Activated naive CD8-positive, alpha-beta T cell treated with anti-CD3 and anti-CD28 coated beads, Interleukin-2, amount 50 U/mL, for 16 hours (primary cell): ENCODE results near the gene PPP3CB.

Source experiments
- DNase-seq: peaks from one replicate; pipeline ENCODE4 v3.0.0-alpha.2; 2020; ENCODE audit warnings: low read depth, low spot score

PPP3CB gene

GRCh38 chr10:73495884-73496674 lies at the start of gene PPP3CB:
PPP3CB (minus strand) TSS chr10:73496024; CDS start chr10:73495889, 135 bp downstream.
- peak; percentile 78 for DNase-seq

GRCh38 chr10:73545357-73545756 lies 49.5 kb upstream of the PPP3CB start:
- DNase-seq = no peak

- no peak for DNase-seq
Measured at GRCh38 chr10:73537709-73538108, 41.9 kb upstream of the PPP3CB start.

GRCh38 chr10:73537288-73537687 lies 41.5 kb upstream of the PPP3CB start:
- DNase-seq = no peak

- no peak for DNase-seq
Measured at GRCh38 chr10:73534857-73535256, 39.0 kb upstream of the PPP3CB start.

DNA sequence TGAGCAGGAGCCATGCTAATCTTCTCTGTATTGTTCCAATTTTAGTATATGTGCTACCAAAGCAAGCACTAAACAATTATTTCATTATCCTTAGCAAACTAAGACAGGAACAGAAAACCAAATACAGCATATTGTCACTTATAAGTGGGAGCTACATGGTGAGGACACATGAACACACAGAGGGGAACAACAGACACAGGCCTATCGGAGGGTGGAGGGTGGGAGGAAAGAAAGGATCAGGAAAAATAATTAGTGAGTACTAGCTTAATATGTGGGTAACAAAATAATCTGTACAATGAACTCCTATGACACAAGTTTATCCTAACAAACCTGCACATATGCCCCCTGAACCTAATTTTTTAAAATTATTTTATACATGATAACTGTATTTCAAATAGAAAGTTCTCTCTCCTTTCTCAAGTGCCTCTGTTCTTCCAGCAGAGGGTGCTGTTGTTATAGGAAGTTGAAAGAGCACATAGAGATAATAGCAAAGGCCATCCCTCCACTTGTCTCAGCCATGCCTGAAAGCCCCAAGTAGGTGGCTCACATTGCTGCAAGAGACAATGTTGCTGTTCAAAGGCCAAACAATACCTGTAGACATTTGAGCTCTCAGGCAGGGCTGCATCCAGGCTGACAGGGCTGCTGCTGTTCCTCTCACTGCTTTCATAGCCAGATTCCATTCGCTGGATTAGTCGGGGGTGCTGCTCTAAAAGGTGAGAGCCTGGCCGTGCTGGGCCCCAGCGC lies 33.4 kb upstream of the PPP3CB start:
- no peak for DNase-seq

DNA sequence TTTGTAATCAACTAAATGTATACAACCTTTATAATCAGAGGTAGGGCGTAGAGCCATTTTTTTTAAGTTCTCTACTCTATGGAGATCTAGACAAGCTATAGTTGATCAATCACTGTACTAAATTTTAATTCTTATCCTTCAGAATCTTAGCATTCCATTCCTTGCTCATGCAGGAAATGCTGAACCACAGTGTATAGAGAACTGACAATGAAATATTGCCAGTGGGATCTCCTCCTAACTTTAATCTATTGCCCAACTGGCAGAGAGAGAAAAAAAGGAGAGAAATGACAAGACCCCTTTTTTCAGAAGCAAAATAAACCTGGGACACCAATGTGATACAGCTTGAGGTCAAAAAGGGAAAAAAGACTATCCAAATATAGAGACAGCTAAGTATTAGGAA lies 26.4 kb upstream of the PPP3CB start:
- DNase-seq = no peak

DNA sequence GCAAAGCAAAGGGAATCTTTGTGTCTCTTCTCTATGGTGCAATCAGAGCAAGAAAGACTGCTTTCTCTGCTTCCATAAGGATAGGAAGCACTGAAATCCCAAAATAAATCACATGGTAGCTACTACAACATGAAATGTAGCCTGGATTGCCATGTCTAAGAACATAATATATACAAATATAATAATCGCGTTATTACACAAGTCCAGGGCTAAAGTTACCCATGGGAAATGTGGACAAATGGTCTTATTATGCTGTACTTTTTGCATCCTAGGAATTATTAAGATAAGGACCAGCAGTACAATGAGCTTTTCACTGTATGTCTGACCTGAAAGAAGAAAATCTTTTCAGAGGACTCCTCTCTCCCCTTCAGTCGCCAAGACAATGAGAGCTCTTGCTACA lies 23.5 kb upstream of the PPP3CB start:
- no peak for DNase-seq

- DNase-seq = no peak
Measured at GRCh38 chr10:73517166-73517888, 21.5 kb upstream of the PPP3CB start.

DNA sequence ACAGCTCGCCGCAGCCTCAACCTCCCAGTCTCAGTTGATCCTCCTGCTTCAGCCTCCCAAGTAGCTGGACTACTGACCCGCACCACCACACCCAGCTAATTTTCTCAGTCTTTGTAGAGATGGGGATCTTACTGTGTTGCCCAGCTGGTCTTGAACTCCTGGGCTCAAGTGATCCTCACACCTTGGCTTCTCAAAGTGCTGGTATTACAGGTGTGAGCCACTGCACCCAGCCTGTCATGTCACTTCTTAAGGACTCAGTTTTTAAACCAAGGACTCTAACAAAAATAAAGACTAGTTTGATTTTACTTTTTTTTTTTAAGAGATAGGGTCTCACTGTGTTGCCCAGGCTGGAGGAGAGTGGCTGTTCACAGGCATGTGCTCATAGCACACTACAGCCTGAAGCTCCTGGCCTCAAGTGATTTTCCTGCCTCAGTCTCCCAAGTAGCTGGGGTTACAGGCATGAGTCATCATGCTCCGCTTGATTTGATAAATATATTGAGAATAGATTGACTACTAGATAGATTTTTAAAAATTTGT lies 16.5 kb upstream of the PPP3CB start:
- no peak for DNase-seq

DNA sequence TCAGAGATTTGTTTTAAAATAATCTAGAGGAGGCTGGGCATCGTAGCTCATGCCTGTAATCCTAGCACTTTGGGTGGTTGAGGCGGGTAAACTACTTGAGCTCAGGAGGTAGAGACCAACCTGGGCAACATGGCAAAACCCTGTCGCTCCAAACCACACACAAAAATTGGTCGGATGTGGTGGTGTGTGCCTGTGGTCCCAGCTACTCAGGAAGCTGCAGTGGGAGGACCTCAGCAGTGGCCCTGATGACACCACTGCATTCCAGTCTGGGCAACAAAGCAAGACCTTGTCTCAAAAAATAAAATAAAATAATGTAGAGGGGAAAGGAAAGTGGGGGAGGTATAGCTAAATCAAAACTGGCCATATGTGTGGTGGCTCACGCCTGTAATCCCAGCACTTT lies 13.9 kb upstream of the PPP3CB start:
- DNase-seq = no peak

DNA sequence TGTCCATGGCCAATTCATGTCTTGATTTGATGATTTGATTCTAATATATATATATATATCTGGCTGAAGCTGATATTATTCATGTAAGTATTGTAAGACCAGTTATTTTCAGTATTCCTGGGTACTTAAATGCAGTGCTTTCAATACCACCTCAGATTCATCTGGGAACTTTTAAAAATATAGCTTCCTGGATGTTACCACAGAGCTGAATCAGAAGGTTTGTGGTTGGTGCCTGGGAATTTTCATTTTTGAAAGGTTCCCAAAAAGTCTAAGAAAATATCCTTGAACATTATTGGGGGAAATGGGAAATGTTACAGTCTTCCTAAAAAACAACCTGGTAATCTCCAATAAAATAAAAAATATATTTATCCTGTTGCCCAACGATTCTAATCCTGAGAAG lies 10.7 kb upstream of the PPP3CB start:
- no peak for DNase-seq

DNA sequence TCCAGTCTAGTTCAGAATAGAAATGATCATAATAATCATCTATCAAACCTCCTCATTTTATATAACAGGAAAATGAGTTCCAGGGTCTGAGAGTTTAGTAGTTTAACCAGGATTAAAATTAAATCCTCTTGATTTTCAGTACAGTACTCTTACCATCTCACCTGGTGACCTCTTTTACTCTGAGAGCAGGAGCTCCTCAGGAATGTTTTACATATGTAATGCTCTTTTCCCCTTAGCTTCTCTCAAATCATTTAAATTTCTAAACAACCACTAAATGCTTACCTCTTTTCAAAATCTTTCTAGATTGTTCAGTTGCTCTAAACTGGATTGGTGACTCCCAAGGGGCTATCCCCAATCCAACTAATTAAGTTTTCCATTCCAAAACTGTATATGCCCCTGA lies 10.2 kb upstream of the PPP3CB start:
- DNase-seq = no peak

DNA sequence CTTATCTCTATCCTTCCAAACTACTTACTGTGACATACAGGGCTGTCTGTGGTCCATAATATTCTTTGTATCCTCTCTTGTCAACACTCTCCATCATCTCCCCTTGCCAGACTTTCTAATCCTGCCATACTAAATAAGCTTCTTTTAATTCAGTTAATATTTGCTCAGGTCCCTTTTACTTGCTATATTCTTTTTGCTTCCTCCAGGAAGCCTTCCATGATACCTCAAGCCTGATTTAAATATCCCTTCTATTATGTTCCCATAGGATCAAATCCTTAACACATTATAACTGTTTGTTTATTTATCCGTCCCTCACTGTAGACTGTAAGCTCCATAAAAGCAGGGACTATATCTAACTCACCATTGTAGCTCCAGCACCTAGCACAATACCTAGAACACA lies 7.2 kb upstream of the PPP3CB start:
- DNase-seq = no peak

DNA sequence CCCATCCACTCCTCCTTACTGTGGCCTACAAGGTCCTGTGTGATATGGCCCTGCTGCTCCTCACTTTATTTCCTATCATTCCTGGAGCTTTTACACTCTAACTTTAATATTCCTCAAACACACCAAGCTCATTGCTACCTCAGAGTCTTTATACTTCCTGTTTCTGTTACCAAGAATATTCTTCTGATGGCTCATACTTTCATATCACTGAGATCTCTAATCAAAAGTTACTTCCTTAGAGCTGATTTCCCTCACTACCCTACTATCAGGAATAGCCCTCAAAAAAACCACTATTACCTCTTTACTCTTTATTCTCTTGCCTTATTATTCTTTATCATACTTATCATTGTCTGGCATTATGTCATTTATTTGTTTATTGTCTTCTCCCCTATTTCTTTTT lies 5.8 kb upstream of the PPP3CB start:
- DNase-seq = no peak

DNA sequence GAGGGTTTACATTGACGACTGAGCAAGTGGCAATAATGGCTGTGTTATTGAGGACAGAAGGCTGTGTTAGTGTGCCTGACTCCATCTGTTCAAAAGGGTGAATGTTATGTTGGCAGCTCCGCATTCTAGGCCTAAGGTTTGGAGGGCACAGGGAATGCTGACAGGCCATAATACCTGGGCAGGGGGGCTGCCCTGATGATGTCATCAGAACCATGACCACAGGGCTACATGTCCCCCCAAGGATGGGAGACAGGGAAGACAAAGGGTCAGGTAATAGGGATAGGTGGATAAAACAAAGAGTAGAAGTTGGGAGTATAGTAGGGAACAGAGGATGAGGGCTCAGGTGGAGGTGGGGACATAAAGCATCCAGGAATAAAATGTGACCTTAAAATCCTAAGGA lies 1.8 kb upstream of the PPP3CB start:
- DNase-seq = no peak

- DNase-seq = peak; percentile 51
Measured at GRCh38 chr10:73495226-73495883, 469 bp downstream of the PPP3CB start.

GRCh38 chr10:73494877-73495225 lies 973 bp downstream of the PPP3CB start:
- no peak for DNase-seq

GRCh38 chr10:73494213-73494612 lies 1.6 kb downstream of the PPP3CB start:
- DNase-seq = no peak

DNA sequence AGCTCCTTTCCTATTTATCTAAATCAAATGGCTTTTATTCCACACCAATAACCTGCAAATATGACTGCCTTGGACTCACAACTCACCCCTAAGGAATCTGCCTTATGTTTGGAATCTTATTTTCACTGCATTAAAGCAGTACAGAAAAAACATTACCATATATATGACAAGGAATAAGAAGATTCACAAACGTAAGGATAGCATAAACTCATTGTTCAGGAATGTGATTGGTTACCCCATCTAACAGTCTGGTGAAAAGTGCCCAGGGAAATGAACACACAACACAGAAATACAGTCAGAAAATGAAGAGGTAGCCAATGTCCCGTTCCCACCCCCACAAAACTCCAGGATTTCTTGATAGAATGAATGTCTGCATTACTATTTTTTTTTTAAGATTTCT lies 2.0 kb downstream of the PPP3CB start:
- no peak for DNase-seq

DNA sequence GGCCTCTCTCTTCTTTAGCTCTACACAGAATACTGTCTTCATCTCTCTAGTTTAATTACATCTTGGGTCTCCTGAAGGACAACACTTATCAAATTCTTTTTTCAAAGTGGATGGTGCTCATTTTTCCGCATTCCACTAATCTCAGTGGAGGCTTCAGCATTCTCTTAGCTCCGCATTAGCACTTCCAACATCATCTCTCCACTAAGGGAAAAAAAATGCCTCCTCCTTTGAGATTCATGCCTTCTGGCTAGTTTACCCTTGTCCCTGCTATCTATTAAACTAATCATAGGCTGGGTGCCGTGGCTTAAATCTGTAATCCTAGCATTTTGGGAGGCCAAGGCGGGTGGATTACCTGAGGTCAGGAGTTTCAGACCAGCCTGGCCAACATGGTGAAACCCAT lies 9.2 kb downstream of the PPP3CB start:
- no peak for DNase-seq

DNA sequence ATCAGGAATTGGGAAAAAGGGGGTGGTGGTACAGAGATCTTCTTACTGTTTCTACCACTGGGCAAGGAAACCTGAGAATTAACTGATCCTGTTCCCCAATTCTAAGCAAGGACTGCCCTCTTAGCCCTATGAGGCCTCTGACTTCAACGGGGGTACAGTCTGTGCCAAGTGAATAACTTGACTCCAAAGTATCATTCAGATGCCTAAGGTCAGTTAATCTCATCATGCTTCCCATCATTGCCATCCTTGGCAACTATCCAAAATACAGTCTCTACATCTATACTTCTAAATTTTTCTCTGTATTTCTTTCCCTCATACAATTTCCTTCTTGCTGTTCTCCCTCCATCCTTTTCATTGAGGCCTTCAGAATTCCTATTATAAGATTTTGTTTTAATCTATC lies 10.5 kb downstream of the PPP3CB start:
- DNase-seq = no peak
